ENCODE measurements around the gene RAB6A.

Gene RAB6A

DNA sequence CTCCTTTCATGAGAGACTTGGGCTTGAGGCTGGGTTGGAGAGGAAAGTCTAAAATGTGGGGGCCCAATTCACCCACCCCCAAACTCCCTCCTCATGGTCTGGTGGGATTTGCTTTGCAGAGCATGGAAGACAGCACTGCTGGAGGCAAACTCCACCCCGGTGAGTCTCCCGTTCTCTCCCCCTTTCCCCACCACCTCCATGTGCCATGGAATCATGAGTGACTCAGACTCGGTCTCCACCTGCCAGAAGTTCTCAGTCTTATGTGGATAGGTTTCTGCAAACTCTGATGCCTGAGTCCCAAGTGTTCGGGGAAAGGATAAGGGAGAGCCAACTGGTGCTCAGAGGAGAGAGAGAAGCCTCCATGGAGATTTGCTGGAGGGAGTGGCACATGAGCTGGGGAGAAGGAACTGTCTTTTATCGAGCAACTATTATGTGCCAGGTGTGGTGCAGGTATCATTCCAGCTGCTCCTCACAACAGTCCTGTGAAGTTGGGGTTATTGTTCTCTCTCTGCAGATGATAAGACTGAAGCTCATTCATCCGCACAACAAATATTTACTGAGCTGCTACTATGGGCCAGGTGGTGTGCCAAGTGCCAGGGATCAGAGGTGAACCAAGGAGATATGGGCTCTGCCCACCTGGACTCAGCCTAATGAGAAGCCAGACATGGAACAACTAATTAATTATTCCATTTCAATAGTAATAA, 107.9 kb downstream of the RAB6A start:
- DNase-seq: peak in 2 of 14 donors; percentile 47 to 56

DNA sequence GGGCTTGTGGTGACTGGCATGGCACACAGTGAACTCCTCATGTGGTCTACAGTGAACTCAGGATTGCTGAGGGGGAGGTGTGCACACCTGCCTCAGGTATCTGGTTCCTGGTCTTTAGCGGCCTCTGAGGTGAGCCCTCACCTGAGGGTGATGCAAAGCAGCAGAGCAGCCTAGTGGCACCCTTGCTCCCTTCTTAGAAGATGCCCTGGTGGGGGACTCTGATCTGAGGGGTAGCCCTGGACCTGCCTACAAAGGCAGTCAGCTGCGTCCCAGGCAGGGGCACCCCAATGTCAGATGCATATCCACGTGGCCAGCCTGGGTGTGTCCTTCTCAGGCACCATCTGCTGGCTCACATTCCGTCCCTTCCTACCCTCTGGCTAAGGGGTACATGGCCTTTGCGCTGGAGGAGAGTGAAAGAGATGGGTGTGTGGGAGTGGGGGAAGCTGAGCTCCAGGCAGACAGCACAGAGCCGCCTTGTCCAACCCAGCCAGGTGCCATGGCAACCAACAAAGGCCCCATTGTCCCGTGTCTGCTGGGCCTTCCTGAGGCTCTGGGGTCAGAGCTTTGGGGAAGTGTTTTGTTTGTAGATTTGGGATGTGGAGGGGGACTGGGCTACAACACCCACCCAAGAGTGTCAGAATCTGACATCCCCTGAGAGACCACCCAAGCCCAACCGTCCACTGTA, 108.7 kb downstream of the RAB6A start:
- peak in 12 of 14 donors; percentile 27 to 92 (median 85) for DNase-seq

DNA sequence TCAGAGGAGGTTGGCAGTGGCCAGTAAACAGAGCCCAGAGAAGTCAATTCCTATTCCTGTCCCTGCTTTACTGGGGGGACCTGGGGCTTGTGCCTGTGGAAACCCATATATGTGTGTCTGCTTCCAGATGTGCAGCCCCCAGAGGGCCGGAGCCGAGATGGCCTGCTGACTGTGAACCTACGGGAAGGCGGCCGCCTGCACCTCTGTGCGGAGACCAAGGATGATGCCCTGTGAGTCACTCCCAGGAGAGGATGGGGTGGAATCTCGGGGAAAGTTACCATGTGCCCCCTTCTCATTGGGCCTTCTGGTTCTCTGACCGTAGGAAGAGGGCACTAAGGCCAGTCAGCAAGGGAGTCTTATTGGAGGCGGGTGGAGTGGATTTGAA, 109.2 kb downstream of the RAB6A start:
- peak in 1 of 14 donors; percentile 41 for DNase-seq

DNA sequence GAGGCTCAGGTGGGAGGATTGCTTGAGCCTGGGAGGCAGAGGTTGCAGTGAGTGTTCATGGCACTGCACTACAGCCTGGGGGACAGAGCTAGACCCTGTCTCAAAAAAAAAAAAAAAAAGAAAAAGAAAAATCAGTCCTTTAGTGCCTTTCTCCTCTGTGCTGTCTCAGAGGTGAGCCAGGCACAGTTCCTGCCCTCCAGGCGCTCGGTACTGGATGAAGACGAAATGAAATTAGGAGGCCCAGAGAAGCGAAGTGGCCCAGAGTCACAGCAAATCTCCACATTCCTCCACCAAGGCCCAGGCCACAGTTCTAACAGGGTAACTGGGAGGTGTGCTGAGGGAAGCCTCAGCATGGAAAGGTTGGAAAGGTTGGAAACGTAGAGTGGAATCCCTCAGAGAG, 109.6 kb downstream of the RAB6A start:
- DNase-seq: no peak

DNA sequence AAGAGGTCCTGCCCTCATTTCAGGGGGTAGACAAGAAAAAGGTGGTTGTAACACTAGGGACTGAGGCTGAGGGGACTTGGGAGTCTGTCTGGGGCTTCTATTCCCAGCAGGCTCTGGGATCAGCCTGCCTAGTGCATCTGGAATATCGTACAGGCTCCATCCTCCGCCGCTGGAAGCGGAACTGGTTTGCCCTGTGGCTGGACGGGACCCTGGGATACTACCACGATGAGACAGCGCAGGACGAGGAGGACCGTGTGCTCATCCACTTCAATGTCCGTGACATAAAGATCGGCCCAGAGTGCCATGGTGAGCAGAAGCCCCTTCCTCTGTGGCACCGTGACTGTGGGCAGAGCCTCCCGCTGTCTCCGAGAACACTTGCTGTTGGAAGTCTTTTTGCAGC, 110.5 kb downstream of the RAB6A start:
- no peak for DNase-seq

DNA sequence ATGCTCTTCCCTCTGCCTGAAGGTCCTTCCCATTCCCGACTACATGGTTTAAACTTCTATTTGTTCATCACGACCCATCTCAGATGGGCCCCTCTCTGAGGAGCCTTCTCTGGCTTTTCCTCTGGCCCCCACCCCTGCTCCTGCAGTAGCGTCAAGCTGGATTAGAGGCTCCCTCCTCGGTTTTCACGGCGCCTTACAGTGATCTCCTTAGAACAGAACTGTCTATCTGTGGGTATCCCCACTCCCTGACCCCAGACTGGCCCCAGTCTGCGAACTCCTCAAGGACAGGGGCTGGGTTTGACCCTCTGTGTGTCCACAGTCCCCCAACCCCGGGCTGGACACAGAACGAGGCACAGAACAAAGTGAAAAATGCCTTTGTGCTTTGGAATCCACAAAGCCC, 111.7 kb downstream of the RAB6A start:
- peak in 3 of 14 donors; percentile 49 to 63 (median 53) for DNase-seq

DNA sequence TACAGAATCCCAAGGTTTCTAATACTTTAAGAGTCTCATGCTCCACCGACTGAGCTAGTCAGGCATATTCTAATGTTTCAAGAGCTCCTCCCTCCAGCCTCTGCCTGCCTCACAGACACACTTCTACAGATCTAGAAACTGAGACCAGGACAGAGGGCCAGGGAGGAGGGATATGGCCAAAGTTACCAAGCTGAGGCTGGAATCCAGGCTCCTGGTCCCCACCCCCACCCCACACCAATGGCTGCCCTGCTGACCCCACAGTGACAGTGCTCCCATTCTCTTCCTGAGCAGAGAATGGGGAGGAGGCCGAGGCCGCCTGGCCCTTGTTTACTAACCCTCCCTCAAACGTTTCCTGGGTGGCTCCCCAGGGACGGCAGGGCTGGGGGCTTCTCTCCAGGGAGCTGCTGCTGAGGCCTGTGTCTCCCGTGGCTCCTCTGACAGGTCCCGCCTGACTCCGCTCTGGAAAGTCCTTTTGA, 112.3 kb downstream of the RAB6A start:
- peak in 8 of 14 donors; percentile 19 to 75 (median 53) for DNase-seq

DNA sequence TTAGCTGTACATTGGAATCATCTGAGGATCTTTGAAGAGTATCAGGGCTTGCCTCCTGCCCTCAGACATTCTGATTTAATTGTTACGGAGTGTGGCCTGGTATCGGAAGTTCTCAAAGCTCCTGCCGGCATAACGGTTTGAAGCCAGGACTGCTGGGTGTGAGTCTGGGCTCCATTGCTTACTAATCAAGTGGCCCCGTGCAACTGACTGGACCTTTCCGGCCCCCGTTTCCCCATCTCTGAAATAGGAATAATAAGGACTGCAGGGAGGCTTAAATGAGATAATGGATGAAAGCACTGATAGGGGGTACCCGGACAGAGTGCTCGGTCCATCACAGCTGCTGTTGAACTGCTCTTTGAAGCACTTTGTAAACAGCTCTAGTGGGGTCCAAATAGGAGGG, 112.8 kb downstream of the RAB6A start:
- peak in 1 of 14 donors; percentile 56 for DNase-seq

DNA sequence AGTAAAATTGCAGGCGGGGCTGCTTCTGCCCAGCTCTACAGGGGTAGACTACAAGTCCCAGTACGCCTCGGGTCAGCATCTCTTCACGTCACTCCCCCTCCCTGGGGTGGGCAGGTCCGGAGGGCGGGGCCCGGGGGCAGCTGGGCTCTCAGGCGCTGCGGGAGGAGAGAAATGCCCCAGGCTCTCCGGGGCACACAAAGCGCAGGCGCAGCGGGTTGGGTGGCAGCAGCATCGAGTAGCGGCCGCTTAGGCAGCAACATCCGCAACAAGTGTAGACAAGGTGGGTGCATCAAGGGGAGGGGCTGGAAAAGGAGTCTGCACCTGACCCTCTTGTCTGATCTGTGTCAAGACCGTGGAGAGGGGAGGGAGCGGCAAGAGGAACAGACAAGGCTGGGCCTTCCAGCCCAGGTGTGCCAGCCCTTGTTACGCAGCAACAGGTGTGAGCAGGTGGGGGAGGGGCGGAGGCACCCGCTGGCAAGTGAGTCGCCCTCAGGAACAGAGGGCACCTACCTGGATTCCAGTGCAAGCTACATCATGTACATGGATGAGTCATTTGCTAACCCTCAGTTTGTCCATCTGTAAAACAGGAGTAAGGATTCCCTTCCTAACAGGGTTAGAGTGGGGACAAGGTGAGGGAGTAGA, 113.3 kb downstream of the RAB6A start:
- peak in 13 of 14 donors; percentile 77 to 95 (median 89) for DNase-seq

DNA sequence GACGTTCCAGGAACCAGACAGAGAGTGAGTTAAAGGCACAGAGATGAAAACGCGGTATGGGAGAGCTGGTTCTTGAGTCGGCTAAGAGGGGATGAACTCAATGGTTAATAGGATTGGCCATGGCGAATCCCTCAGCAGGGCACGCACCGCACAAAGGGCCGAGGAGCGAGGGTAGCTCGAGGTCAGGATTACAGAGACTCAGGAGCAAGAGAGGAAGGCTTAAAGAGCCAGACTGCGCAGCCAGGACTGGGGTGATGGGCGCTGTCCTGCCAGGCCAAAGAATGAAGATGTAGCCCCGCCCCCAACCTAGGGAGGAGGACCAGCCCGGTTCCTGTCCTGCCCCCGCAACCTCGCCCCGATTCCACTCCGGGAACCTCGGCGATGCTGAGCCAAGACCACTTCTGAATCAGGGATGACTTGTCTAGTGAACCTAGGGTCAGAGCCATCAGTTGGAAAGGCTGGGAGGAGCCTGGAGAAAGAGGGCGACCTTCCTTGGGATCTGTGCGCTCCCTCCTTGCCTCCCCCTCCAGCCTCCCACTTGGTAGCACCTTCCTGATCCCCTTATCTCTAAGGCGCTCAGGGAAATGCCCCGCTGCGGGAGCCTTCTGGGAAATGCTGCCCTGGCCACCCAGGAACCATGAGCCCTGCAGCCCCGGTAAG, 114.8 kb downstream of the RAB6A start, which contains the start of gene PLEKHB1:
Gene PLEKHB1 (plus strand): TSS at position 610 of the 660 bp plus-strand sequence. CDS start 28 bp downstream, at position 638.
- DNase-seq: no peak

DNA sequence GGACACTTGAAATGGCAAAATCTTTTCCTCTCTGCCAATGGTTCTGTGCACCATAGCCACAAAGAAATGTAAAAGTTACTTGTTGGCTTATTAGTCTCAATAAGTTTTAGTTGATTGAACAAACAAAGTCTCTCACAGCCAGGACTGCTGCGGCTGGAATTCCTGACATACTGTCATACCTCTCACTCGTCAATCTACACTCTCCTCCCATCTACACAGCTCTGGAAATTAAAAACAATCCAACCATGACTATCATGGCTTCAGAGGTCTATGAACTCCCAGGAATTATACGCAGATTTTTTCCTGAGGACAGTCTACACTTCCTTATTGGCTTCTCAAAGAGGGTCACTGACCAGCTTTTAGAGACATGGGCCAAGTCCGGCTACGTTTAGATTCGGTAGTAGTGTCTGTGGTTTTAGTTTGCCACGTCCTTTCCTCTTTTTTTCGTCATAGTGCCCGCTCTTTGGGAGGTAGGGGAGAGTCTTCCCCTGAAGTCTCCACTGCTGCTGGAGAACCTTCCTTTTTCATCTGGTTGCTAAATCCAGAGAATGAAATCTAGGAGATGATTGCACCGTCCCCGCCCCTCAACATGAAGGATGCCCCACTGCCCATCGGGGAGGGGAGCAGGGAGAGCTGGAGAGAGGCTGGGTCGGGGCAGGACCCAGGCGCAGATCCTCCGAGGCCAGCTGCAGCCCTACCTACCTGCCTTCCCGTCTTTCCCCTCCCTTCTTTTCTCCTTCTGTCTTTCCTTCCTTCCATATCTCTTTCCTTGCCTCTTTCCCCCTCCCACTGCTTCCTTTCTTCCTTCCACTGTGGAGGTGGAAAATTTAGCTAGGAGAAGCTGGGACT, 115.5 kb downstream of the RAB6A start:
- no peak for DNase-seq

DNA sequence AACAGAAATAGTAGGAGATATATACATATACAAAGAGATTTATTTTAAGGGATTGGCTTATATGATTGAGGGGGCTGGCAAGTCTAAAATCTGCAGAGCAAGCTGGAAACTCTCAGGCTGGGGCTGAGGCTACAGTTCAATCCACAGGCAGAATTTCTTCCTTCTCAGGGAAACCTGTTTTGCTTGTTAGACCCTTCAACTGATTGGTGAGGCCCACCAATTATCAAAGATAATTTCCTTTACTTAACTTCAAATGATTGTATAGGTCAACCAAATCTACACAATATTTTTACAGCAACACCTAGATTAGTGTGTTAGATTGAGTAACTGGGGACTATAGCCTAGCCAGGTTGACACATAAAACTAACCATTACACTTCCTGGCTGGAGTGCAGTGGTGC, 119.2 kb downstream of the RAB6A start:
- no peak for DNase-seq

DNA sequence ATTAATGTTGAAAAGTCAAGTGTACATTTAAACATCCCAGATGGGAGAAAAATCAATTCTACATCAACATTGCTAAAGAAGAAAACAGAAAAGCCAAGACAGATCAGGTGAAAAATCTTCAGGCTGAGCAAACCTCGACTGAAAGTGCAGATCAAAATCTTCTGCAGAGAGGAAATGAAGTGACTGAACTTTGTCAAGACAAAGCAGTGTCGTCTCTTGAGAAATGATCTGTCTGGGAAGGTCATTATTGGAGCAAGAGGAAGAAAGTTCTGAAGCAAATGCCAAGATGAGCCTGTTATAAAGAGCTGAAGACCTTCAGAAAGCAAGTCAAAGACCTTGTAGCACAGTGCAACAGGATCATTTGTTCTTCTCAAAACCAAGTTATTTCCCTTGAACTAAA, 120.3 kb downstream of the RAB6A start:
- no peak for DNase-seq

DNA sequence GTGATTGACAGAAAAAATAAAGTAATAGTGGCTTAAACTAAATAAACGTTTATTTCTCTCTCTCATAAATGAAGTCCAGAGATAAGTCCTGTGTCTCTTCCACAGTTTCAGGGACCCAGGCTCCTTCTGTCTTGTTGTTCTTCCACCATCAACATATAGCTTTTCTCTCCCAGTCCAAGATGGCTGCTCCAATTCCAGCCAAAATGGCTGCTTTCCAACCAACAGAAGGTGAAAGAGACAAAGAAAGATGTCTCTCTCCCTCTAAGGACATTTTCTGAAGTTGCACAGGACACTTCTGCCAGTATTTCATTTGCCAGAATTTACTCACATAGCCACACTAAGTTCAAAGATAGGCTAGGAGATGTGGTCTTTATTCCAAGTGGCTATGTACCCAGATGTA, 123.9 kb downstream of the RAB6A start:
- DNase-seq: no peak

DNA sequence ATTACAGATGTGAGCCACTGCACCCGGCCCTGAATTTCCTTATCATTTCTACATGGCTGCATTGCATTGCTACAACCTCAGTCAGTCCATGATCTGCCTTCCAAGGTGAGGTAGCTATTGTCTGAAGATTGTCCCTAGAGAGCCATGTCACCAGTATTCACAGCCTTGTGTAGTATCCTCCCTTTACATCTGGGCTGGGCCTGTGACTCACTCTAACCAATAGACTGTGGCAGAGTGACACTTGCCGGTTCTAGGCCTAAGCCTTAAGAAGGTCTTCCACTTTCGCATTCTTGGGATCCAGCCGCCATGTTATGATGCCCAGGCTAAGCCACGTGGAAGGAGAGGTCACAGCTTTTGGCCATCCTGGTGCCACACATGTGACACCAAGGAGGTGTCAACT, 124.6 kb downstream of the RAB6A start:
- DNase-seq: no peak

DNA sequence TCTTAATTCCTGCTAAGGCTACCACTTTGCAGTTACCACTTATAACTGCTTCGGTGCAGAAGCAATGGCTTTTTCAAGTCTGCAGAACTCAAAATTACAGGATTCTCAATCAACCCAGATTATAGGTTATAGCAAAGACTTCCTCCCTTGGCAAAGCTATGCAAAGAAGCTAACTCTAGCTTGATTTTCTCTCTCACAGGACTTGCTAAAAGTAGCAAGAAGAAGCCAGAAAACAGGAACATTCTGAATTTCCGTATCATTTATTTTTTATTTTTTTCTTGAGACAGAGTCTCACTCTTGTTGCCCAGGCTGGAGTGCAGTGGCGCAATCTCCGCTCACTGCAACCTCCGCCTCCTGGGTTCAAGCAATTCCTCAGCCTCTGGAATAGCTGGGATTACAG, 125.2 kb downstream of the RAB6A start:
- DNase-seq: no peak

DNA sequence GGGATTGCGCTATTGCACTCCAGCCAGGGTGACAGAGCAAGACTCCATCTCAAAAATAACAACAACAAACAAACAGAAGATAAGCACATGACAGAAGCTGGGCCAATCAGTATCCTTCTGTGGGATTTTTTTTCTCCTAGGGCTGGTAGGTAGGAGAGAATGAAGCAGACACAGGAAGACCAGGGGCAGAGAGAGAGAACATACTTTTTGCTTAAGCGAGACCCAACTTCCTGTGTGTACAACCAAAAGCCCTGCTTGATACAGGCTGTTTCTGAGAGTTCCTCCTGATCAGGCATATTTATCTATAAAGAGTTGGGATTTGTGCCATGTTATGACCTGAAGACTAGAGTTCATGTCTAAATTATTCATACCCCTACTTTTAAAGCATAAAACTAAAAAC, 126.9 kb downstream of the RAB6A start:
- DNase-seq: no peak

DNA sequence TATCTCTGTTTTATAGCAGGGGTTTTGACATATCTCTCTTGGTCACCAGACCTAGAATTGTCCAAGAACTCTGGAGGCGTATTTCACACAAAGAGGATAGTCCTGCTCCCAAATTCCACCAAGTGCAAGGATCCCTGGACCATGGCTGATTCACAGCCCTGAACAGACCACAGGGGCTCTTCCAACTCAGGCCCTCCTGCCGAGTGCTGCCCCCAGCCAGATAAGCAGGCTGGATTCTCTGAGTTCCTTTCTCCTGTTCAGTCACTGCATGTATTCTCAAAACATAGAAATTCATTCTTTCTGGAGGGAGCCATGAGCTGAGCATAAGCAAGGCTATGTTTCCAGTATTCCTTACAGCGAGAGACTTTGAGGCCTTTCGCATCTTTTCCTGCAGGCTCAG, 127.9 kb downstream of the RAB6A start:
- DNase-seq: no peak

DNA sequence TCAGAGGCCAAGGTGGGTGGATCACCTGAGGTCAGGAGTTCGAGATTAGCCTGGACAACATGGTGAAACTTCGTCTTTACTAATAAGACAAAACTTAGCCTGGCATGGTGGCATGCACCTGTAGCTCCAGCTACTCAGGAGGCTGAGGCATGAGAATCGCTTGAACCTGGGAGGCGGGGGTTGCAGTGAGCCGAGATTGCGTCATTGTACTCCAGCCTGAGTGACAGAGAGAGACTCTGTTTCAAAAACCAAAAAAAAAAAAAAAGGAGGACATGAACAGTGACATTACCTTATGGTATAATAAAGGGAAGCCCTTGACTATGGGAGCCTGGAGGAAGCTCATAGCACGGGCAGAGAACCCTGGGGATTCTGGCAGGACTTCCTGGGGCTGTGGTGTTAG, 131.0 kb downstream of the RAB6A start:
- no peak for DNase-seq

DNA sequence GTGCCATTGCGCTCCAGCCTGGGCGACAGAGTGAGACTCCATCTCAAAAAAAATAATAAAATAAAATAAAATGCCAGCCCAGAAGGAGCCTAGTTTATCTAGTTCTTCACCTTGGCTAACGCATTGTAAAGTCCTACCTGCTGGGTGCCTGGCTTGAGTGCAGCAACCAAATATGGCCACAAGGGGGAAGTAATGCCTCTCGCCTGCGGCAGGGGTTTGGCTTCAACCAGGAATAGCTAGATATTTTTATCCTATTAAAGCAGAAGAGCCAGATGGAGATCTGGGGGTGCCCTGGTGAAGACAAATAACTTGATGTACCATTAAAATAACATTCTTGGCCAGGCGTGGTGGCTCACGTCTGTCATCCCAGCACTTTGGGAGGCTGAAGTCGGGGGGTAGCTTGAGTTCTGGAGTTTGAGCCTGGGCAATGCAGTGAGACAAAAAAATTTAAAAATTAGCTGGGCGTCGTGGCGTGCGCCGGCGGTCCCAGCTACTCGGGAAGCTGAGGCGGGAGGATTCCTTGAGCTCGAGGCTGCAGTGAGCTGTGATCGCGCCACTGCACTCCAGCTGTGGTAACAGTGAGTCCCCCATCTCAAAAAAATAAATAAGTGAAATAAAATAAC, 135.1 kb downstream of the RAB6A start:
- DNase-seq: peak in 12 of 14 donors; percentile 22 to 87 (median 60)

Measured in C1 segment of cervical spinal cord (tissue), 14 donors.